Measurements from ENCODE around the gene MEI4. TPM values are rescaled to one million over a fixed set of nuclear protein-coding genes. Genes with fewer than 3 reads are reported as not detected.

Gene MEI4
- total and polyA plus RNA-seq, 2 of the 8 experiments (the other 6 are each of a cell fraction or from before 2014, with no cell fraction given) = 0.05 to 0.24 TPM

DNA sequence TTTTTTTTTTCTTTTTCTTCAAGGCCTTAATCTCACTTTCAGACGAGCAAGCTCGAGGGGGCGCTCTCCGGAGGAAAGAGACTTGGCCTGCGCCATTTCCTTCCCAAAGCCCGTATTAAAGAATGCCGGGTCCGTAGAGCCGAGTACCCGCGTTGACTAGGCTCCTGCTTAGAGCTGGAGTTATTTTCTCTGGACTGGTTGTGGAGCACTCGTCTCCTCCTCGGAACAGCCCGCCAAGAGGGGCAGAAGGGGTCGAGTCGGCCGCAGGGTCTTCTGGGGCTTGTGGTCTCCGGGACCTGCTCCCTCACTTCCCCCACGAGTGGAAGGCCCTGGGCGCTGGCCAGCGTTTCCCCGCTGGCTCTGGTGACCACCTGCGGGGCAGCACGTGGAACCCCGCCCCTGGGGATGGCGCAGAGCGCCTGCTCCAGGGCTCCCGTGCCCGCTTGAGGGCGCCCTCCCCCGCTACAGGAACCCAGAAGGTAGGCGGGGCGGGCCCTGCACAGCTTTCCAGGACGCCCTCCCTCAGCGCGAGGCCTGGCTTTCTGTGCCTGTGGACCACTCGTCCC lies 2.7 kb upstream of the MEI4 start (continued):
- TF ChIP-seq FOSL1 (IDR thresholded peaks at IDR 0.05; ENCODE audit: insufficient read depth, low read depth, low read length) (no peak), BACH1 (IDR thresholded peaks at IDR 0.05; ENCODE audit: low read length) (peak; percentile 91), PHF8 (conservative IDR thresholded peaks at IDR 0.05; ENCODE audit: low read depth, low read length) (0 out of 2 replicates have a peak, but pooled peaks have one; percentile 63), EGR1 (IDR thresholded peaks at IDR 0.05; ENCODE audit: borderline replicate concordance, low read depth, low read length) (no peak), KDM1A (IDR thresholded peaks at IDR 0.05; ENCODE audit: borderline replicate concordance, low read length) (no peak), POU5F1 (IDR thresholded peaks at IDR 0.05; ENCODE audit: low read depth, low read length) (no peak), BRCA1 (IDR thresholded peaks at IDR 0.05; ENCODE audit: low read depth, low read length) (no peak), CHD1 (IDR thresholded peaks at IDR 0.05; ENCODE audit: low read depth, low read length) (no peak), SIN3A (conservative IDR thresholded peaks at IDR 0.05 in 1 of 2, IDR thresholded peaks at IDR 0.05 in 1 of 2; ENCODE audit: low read depth in 1 of 2, low read length in 2 of 2) (peak in 1 of 2 experiments; percentile 64; a peak in 1 of 4 replicates), POLR2A (IDR thresholded peaks at IDR 0.05; ENCODE audit: control extremely low read depth in 1 of 2, low read depth in 2 of 2, low read length in 2 of 2) (peak in 1 of 2 experiments; percentile 61; a peak in 2 of 3 replicates), MAFK (IDR thresholded peaks at IDR 0.05; ENCODE audit: low read depth, low read length) (no peak), JUND (IDR thresholded peaks at IDR 0.05; ENCODE audit: low read length) (no peak), ASH2L (IDR thresholded peaks at IDR 0.05; ENCODE audit: low read length) (peak; percentile 83), NANOG (IDR thresholded peaks at IDR 0.05; ENCODE audit: insufficient read depth, low read depth, low read length, poor library complexity, severe bottlenecking) (no peak), GABPA (IDR thresholded peaks at IDR 0.05; ENCODE audit: borderline replicate concordance, insufficient read depth, low read length) (no peak)
- TF ChIP-seq, protein P1, sequence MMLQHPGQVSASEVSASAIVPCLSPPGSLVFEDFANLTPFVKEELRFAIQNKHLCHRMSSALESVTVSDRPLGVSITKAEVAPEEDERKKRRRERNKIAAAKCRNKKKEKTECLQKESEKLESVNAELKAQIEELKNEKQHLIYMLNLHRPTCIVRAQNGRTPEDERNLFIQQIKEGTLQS (IDR thresholded peaks at IDR 0.05; ENCODE audit: insufficient read depth, low read depth, low read length) = peak; percentile 20; the same call in 1 of the 2 replicates
- TF ChIP-seq, protein P2, sequence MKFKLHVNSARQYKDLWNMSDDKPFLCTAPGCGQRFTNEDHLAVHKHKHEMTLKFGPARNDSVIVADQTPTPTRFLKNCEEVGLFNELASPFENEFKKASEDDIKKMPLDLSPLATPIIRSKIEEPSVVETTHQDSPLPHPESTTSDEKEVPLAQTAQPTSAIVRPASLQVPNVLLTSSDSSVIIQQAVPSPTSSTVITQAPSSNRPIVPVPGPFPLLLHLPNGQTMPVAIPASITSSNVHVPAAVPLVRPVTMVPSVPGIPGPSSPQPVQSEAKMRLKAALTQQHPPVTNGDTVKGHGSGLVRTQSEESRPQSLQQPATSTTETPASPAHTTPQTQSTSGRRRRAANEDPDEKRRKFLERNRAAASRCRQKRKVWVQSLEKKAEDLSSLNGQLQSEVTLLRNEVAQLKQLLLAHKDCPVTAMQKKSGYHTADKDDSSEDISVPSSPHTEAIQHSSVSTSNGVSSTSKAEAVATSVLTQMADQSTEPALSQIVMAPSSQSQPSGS (IDR thresholded peaks at IDR 0.05; ENCODE audit: low read length) = no peak

Measured in H1 (cell line).